Stimulated activated CD4-positive, alpha-beta T cell treated with anti-CD3 and anti-CD28 coated beads, Interleukin-4, amount 100 ng/mL, for 4 hours (primary cell): ENCODE data around the gene CDC25C.

Experiments
- DNase-seq, 2 experiments: peaks; one replicate each; pipeline ENCODE4 v3.0.0-alpha.2; 2020

The CDC25C gene

DNA sequence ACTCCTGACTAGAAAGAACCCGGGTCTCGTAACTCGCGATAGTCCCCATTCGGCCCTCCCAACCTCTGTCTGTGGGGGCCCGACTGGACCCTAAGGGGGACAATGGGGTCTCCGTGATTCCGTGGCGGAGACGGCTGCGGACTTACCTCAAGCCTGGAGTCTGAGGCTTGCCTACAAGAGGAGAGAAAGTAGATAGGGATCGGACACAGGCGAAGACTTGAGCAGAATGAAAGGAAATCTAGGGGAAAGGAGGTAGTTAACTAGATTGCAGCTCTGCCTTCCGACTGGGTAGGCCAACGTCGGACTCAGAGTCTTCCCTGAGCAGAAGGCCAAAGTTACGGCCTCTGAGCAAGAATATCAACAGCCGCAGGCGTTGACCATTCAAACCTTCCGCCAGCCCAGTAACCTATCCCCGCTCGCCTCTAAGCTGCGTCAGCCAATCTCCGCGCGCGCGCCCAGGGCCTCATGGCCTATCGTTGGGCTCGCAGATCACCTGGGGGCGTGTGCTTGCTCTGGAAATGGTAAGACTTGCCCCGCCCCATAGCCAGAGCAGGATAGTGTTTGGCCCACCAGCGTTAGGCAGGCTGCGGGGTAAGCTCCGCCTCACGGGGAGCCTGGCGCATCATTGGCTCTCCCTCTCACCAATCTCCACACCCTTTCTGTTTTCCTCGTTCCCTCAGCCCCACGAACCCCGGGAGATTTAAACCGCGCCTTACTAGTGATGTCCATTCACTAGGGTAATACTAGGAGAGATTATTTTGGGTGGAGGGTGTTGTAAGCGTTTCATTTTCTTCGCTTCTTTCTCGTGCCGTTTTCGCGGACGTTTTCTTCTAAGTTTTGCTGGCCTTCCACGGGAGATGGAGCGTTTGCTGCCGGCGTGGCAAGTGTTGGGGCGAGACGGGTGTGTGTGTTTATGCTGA lies at the start of gene CDC25C:
Gene CDC25C (minus strand): TSS at position 356 of the 920 bp plus-strand sequence. CDS start 624 bp downstream, outside the sequence.
- peak; percentile 92 to 97 for DNase-seq

DNA sequence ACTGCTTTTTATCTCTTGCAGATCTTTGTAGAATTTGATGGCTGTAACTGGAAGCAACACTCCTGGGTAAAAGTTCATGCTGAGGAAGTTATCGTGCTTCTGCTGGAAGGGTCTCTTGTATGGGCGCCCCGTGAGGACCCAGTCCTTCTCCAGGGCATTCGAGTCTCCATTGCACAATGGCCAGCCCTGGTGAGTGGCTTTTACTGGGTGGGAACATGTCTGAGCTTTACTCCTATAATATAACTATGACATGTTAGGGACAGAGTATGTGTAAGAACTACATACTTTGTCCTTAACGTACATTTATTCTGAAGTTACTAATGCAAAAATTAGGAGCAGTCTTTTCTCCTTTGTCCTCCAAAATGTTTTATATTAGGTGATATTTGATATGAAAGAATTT lies 41.0 kb upstream of the CDC25C start:
- no peak for DNase-seq

DNA sequence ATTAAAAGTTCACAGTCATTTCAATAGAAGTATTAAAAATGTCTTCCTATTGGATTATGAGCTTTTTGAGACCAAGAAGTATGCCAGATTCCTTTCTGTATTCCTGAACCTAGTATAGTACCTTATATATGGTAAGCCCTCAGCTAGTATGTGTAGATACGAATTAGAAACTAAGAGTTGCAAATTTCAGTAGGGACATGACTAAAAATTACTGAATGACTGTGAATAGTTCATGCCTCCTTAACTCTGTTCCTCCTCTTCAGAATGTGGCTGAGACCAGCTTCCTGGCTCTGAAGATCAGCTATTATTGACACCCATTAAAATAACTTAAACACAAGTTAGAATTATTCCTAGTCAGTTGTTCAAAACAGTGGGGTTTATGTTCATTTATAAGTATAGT lies 40.6 kb upstream of the CDC25C start:
- DNase-seq: no peak

DNA sequence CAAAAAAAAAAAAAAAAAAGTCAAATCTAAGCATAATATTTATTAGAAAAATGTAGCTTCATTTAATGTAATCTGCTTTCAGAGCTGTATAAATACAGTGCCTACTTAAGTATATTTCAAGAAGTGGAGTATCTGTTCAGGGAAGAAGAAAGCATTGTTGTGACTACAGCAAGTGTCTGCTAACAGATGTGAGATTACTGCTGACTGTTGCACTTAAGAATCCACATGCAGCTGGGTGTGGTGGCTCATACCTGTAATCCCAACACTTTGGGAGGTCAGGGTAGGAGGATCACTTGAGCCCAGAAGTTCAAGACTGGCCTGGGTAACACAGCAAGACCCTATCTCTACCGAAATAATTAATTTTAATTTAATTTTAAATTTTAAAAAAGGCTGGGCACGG lies 39.9 kb upstream of the CDC25C start:
- DNase-seq: no peak

DNA sequence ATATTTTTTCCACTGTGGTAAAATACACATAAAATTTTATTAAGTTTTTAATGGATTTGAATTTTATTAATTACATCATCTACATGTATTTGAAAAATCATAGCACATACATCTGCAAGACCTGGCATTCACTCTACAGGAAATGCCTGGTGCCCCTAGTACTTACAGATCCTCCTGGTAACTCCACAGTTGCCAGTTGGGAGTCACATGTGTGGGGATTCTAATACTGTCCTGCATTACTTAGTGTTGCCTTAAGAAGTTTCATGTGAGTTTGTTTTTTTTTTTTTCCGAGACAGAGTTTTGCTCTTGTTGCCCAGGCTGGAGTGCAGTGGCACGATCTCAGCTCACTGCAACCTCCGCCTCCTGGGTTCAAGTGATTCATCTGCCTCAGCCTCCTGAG lies 38.9 kb upstream of the CDC25C start:
- no peak for DNase-seq

DNA sequence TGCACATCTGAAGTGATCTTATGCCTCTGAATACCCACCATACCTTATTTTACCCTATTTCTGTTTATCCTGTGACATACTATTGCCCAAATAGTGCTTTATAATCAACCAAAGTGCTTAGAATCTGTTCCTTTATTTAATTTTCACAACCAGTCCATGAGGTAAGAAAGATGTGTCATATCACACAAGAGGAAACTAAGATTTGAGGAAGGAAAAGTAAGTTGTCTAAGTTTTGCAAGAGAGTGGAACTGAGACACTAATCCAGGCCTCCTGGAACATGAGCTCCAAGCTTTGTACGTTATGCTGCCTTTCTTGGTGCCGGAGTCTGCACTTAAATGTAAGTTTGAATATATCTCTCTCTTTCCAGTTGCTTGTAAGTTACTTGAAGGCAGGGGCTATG lies 38.1 kb upstream of the CDC25C start:
- no peak for DNase-seq

DNA sequence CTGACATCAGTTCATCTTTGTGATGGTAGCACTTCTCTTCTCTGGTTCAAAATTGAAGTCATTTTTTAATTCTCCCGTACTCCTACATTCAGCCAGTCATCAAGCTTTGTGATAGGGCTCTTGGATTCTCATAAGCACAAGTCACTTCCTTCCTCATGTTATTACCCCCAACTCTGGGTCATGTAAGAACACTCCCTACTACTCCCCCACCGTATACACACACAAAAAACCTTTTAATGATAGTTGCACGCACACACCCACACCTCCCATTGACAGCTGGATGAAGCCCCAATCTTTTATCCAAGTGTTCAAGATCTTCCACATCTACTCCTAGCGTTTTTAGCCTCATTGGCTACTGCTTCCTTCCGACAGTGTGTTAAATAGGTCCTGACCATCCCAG lies 37.7 kb upstream of the CDC25C start:
- DNase-seq: no peak

DNA sequence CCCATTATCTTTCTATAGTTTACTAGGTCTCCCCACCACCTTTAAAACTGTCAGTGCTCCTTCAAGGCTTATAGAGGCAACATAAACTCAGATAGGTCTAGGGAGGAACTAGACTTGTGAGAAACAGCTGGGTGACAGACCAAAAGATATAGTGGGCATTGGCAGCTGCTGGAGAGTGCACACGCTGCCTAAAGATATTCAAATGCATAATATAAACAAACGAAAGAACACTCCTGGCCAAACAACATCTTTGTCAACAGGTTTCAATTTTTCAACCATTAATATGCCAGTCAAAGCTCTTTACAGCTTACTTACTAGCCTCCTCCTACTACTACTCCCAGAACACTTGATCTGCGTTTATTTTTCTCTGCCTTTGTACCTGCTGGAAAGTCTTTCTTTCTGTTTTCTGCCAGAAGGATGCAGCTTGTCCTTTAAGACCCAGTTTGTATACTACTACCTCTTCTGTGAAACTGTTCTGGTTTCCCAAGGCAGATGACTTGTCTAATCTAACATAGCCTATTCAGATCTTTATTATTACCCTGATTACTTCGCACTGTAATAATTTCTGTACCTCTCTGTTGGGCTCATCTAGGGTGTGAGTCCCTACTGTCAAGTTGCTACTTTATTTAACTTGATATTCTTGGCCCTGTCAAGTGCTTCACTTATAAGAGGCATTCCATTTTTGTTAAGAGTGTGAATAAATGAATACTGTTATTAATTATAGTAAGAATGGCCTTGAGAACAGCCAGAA lies 35.2 kb upstream of the CDC25C start:
- no peak for DNase-seq

DNA sequence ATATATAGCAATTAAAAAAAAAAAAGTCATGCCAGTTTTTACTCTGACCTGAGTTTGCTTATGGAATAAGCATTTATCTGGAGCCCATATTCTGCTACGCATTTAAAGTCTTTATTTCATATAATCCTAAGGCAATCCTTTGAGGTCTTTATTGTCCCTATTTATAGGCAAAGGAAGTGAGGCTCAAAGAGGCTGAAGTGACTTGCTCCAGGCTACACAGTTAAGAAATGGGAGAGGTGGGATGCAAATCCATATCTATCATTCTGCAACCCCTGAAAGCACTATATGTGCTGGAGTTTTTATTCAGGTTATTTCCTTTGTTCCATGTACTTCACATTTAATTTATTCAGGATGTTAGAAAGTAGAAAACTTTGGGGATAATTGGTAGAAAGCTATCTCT lies 33.0 kb upstream of the CDC25C start:
- DNase-seq: no peak

DNA sequence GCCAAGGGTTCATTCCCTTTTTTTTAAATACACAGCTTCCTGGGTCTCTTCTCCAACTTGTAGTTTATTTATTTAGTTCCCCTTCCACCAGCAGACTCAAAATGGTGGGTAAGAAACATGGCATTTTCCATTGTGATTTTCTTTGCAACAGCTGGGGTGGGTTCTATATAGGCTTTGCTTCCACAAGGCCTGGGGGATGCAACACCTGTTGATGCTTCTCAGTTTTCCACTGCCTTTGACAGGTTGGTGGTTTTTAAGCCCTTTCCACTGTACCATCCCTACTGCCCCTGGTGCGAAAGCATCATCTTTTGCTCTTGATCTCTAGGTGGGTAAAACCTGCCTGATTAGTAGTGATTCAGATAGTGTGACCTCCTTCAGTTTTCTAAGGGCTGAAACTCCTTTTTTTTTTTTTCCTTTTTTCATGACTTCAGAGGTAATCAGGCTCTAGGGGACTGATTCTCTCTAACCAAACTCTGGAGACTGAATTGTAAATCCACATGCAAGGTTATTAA lies 29.4 kb upstream of the CDC25C start:
- no peak for DNase-seq

DNA sequence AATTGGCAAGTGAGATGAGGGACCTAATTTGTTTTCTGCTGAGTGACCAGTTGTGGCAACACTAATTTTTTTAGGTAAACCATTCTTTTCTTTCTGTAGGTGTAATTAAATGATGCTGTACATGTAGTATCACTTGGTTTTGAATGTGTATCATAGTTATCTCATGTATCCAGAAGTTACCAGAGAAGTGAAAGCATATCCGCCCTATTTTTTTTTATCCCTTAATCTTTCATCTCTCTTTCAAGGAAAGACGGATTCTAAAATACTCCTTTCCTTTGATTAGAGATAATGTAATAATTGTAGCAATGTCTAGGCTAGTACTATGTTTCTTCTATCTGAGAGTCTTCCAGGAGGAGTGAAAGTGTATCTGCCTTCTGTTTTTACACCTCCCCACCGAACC lies 28.0 kb upstream of the CDC25C start:
- DNase-seq: no peak

DNA sequence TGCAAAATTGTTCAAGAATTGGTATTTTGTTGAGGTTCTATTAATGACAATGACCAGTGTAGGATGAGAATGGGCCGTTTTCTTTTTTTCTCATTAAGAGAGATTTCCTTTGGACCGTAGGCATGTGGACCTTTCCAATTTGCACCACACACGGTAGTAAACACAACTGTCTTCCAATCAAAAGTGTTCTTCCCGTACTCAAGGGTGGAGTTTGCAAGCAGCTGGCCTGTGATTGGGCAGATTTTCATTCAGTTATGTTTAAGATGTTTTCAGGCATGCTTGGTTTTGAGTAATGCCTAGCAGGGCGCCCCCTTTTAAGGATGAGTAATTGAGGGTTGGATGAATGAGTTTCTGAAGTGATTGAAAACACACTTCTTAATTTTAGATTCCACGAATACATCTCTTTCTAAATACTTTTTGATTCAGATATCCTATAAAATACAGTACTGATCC lies 23.3 kb upstream of the CDC25C start:
- peak; percentile 20 to 48 for DNase-seq

DNA sequence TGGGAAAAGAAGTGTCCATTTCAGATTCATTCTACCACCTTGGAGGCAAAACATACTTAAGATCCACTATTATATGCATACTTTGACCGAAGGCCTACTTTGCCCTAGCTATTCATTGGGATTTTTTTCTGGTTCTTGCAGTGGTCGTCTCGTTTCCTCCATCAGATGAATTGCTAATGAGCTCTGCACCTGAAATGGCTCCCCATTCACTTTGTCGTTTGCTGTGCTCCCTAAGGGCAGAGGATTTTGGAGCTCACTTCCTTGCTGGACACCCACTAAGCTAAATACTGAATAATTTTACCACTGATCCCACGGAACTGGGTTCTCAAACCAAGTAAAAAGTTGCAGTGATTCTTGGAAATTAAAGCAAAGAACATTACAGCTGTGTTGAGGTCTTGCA lies 22.8 kb upstream of the CDC25C start:
- no peak for DNase-seq

DNA sequence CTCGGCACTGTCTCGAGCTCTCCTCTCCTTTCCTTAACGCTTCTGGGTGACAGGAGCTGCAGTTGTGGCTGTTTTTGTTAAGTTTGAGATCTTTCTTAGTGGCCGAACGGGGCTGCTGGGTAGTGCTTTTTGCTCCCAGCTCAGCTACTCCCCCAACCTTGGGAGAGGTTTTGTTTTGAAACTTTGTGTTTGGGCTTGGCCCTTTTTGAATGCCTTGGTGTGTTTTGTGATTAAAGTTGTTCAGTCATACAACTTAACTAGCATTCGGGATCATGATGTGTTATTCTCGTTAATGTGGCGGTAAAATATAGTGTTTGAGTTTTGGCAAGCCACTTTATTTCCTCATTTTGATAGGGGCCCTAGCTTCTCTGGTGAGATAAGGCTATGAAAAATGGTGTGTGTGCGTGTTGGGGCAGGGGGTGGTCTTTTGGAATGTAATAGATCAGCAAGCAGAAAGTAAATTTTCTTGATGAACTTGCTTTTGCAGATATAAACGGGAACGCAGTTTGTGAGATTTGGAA lies 22.0 kb upstream of the CDC25C start:
- no peak for DNase-seq

DNA sequence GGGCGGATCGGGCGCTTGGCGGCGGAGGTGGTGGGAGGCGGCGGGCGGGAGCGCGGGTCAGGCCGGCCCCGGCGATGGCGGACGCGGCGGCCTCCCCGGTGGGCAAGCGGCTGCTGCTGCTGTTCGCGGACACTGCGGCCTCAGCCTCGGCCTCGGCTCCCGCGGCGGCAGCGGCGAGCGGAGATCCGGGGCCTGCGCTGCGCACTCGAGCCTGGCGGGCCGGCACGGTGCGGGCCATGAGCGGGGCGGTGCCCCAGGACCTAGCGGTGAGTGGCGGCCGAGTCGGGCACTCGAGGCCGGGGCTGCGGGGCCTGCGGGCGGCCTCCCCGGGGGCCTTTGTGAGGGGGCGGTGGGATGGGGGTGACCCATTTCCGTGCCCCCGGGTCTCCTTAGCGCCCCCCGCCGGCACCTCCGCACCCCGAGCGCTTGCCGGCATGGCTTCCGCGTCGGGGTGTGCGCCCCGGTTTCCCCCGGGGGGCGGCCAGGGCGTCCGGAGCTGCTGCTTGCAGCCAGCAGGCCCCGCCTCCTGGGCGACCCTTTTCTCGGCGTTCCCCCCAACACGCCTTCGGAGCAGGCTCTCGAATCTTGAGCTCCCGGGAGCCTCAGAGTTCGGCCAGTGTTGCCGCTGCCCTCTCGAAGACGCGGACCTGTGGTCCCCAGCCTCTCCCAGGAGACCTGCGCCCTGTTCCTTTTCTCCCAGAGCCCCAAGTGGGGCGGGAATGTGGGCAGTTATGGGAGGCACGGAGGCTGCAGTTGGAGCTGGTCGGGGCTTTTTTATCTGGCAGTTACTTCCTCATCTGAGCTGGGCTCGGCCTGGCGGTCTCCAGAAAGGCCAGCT lies 21.3 kb upstream of the CDC25C start:
- peak; percentile 65 to 68 for DNase-seq

DNA sequence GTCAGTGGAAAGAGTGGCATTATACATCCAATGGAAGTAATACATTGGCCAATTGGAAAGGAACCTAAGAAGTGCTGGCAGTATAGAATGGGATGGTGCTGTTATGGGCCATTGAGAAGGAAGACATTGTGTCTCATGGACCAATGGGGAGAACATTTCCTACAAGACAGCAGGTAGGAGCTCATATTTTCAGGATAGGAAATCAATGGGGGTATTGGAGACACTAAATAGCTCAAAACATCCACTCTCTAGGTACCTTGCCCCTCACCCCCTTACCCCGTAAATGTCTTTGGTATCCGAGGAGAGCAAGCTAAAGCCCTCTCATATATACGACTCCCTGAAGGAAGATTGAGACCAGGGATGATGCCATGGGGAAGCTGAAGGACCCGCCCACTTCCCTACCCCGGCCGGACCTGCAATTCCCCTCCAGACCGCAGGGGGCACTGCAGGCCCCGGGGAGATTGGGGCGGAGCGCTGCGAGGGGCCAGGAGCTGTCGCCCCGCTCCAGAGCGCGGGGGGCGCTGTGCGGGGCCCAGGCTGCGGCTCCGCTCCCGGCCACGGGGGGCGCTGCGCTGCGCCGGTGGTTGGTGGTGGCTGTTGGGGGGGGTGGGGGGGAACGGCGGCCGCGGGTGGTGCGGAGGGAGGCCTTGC lies 20.6 kb upstream of the CDC25C start, which contains the start of gene KDM3B:
Gene KDM3B (plus strand): TSS at position 615 of the 651 bp plus-strand sequence. CDS start 111 bp downstream, outside the sequence.
- DNase-seq: peak; percentile 89 to 90

DNA sequence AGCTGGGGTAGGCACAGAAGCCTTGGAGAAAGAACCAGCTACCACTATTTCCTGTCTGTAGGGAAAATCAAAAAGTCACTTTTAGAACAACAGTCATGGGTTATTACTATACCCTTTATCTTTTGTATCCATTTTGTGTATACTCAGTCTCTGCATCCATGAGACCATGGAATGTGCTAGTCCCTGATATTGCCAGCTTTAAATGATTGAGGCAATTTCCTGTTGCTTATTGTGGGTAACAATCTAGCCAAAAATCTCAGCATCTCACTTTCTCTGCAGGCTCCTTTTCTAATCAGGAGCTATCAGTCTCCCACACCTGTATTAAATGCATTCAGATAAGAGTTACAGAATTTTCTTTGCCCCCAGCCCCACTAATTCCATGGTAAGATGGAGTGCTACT lies 19.9 kb upstream of the CDC25C start:
- no peak for DNase-seq

DNA sequence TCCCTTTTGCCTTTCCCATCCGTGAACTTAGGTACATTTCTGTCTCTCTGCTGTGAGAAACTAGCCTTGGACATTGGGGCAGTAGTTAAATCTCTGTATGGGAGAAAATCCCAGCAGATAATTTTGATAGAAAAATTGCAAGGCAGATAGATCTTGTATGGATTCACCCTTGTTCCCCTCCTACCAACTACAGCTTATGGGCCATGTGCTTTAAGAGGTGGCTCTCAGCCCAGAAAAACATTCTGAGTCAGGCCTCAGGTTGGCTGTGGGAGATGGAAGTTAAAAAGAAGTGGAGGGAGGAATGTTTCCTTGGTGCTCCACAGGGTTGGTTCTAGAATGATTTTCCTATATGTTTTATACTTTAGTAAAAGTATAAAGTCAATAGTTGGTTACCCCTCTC lies 19.5 kb upstream of the CDC25C start:
- no peak for DNase-seq

DNA sequence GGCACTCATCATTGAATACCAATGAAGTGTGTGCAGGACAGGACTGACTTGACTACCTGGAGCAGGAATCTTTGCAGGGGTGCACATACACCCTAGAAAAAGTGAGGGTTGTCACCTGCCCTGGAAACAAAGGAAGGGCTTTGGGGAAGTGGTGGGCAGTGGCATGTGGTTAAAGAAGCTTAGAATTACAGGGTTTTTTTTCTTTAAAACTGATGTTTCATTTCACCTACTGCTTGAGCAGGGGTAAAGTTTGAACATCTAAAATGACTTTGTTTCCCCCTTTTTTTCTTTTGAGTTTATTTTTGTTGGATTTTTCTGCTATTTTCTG lies 18.9 kb upstream of the CDC25C start:
- DNase-seq: no peak

DNA sequence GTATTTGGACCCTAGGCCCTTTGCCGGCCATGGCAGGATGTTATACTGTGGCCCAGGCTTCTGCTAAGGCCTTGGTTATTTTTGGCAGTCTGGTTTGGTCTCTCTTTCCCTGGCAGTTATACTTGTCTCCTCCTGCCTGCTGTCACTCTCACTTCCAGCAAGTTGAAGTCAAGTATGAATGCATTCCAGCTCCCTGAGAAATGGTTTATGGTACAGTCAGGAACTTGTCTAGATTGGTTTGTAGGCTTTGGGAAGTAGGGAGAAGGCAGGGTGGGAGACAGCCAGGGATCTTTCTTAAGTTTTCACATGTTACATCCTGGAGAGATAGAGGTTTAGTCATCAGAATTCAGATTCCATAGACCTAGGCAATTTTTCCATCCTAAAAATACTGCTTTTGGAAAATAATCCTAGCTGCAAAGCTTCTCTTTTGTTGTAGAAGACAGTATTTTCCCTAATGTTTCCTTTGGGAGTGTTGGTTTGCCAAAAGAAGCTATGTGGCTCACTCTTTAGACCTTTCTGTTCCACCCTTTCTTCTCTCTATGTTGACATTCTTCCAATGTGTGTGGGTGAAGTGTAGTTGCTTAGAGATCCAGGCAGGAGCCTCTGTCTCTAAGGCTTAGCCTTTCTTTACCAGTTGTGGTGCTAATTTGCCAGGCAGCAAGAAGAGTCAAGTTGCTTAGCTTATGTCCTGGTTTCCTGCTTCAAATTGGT lies 18.4 kb upstream of the CDC25C start:
- no peak for DNase-seq

DNA sequence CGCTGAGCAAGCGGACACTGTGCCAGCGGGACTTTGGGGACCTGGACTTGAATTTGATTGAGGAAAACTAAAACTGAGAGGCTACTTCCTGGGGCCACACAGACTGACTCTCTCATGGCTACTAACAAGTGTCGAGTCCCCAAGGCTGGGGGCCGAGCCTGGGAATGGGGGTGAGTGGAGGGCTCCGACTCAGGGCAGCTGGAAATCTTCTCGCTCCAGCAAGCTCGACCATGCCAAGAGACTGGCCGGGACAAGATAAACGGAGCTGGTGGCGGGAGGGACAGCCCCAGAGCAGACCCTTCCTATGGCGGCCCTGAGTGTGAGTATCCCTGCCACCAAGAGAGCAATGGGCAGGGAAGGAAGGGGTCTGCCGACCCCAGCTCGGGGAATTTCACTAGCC lies 15.3 kb upstream of the CDC25C start:
- no peak for DNase-seq
